A549 (cell line): ENCODE measurements around the gene SH3PXD2B. TPM values are rescaled to one million over a fixed set of nuclear protein-coding genes. Genes with fewer than 3 reads are reported as not detected.

Experiments
- ATAC-seq, 2 experiments: fragments of 200-7000 bp in 1 of 2; fragments of >200 bp in 1 of 2; cut with Nextera tagmentation in 1 of 2; cut with Tn5 transposase in 1 of 2; 3 replicates each; pipeline versions ENCODE4 v1.8.0 to v1.9.1; 2018 to 2020; ENCODE audit warnings: mild to moderate bottlenecking in 1 of 2, moderate library complexity in 1 of 2
- CTCF ChIA-PET: fragments of 300-600 bp; sonication (Branson Sonifier 250); formaldehyde crosslinking; extraction: SDS; loops from one replicate; lab custom pipeline; 2021; ENCODE audit warnings: antibody characterized with exemption, inconsistent platforms; lab: Yijun Ruan, JAX
- POLR2A ChIA-PET: fragments of 350-600 bp; formaldehyde crosslinking; extraction: SDS; loops from one replicate; lab custom pipeline; 2021; ENCODE audit warnings: antibody characterized with exemption, inconsistent platforms; lab: Yijun Ruan, JAX
- DNase-seq, 2 experiments: peaks; one replicate each; pipeline versions ENCODE4 v3.0.0 to v3.0.0-alpha.2; 2011 to 2016; ENCODE audit warnings: low read depth in 1 of 2, low spot score in 1 of 2
- FAIRE-seq: peaks from 2 replicates; lab custom pipeline; 2011; peaks lifted over from hg19 to GRCh38; lab: Jason Lieb, UNC
- H3K27ac ChIP-seq, 2 experiments: fragments of >200 bp; sonication (Bioruptor Twin); formaldehyde crosslinking; 3 replicates each; pipeline ENCODE4 v1.5.1; 2016 to 2017
- H3K4me1 ChIP-seq: fragments of >200 bp; sonication (Bioruptor Twin); formaldehyde crosslinking; 3 replicates; pipeline ENCODE4 v1.6.1; 2016
- H3K4me2 ChIP-seq: fragments of >200 bp; sonication (Bioruptor Twin); formaldehyde crosslinking; 3 replicates; pipeline ENCODE4 v1.6.1; 2016
- H3K4me3 ChIP-seq: fragments of >200 bp; sonication (Bioruptor Twin); formaldehyde crosslinking; 3 replicates; pipeline ENCODE4 v1.5.1; 2016
- H3K9me3 ChIP-seq: fragments of >200 bp; sonication (Bioruptor Twin); formaldehyde crosslinking; 3 replicates; pipeline ENCODE4 v1.6.1; 2016
- CHD4 ChIP-seq: fragments of 200-600 bp; sonication (generic); IDR thresholded peaks from 2 replicates; pipeline ENCODE4 v1.6.1; 2016; ENCODE audit warnings: antibody characterized with exemption, mild to moderate bottlenecking, borderline replicate concordance
- EHF ChIP-seq: fragments of 250-450 bp; sonication (Bioruptor Pico); IDR thresholded peaks from 2 replicates; pipeline ENCODE4 v1.5.0; 2020; ENCODE audit warnings: mild to moderate bottlenecking
- EHMT2 ChIP-seq: fragments of 200-600 bp; sonication (generic); IDR thresholded peaks from 2 replicates; pipeline ENCODE4 v1.6.1; 2016; ENCODE audit warnings: antibody characterized with exemption, low read depth, mild to moderate bottlenecking, moderate library complexity
- GATA3 ChIP-seq: IDR thresholded peaks from 2 replicates; pipeline ENCODE4 v1.6.1; 2012; ENCODE audit warnings: borderline replicate concordance
- HEYL ChIP-seq: fragments of 250-450 bp; sonication (Bioruptor Pico); IDR thresholded peaks from 2 replicates; pipeline ENCODE4 v1.8.0; 2021; ENCODE audit warnings: mild to moderate bottlenecking, moderate library complexity
- HOXA7 ChIP-seq: fragments of 250-450 bp; sonication (Bioruptor Pico); IDR thresholded peaks from 2 replicates; pipeline ENCODE4 v1.5.0; 2020; ENCODE audit warnings: mild to moderate bottlenecking, moderate library complexity
- KDM5A ChIP-seq: fragments of 200-600 bp; sonication (generic); IDR thresholded peaks from 2 replicates; pipeline ENCODE4 v1.6.1; 2016; ENCODE audit warnings: antibody characterized with exemption, mild to moderate bottlenecking
- MAFK ChIP-seq: fragments of 450-650 bp; IDR thresholded peaks from 2 replicates; pipeline ENCODE4 v1.6.1; 2014; ENCODE audit not compliant: partially characterized antibody
- NFE2L2 ChIP-seq: fragments of 150-350 bp; conservative IDR thresholded peaks from 2 replicates; pipeline ENCODE4 v1.6.1; 2014; ENCODE audit warnings: low read length
- NR3C1 ChIP-seq: fragments of >200 bp; sonication (Bioruptor Twin); formaldehyde crosslinking; IDR thresholded peaks from 3 replicates; pipeline ENCODE4 v1.6.1; 2017
- PHF8 ChIP-seq: fragments of 200-600 bp; sonication (generic); IDR thresholded peaks from 2 replicates; pipeline ENCODE4 v1.6.1; 2016; ENCODE audit warnings: low read depth, mild to moderate bottlenecking, antibody characterized with exemption, moderate library complexity, borderline replicate concordance
- POLR2A ChIP-seq: IDR thresholded peaks from 2 replicates; pipeline ENCODE4 v1.6.1; 2012; ENCODE audit warnings: mild to moderate bottlenecking, low read length
- RAD21 ChIP-seq, 2 experiments: fragments of >200 bp in 1 of 2; sonication (Bioruptor Twin) in 1 of 2; formaldehyde crosslinking in 1 of 2; IDR thresholded peaks in 1 of 2; conservative IDR thresholded peaks in 1 of 2; 2 replicates in 1 of 2; 3 replicates in 1 of 2; pipeline ENCODE4 v1.6.1; 2012 to 2018; ENCODE audit warnings: inconsistent platforms in 1 of 2
- RARB ChIP-seq: fragments of 250-450 bp; sonication (Bioruptor Pico); IDR thresholded peaks from 2 replicates; pipeline ENCODE4 v1.8.0; 2021; ENCODE audit warnings: mild to moderate bottlenecking, moderate library complexity
- SREBF2 ChIP-seq: fragments of 450-650 bp; IDR thresholded peaks from 2 replicates; pipeline ENCODE4 v1.6.1; 2014; ENCODE audit warnings: mild to moderate bottlenecking, moderate library complexity
- TP53 ChIP-seq: fragments of 250-450 bp; sonication (Bioruptor Pico); IDR thresholded peaks from 2 replicates; pipeline ENCODE4 v1.5.0; 2021; ENCODE audit warnings: mild to moderate bottlenecking, moderate library complexity
- ZC3H11A ChIP-seq: fragments of 450-650 bp; IDR thresholded peaks from 2 replicates; pipeline ENCODE4 v1.6.1; 2014; ENCODE audit warnings: antibody characterized with exemption, mild to moderate bottlenecking
- ZFP36 ChIP-seq: fragments of 450-650 bp; IDR thresholded peaks from 2 replicates; pipeline ENCODE4 v1.6.1; 2014; ENCODE audit warnings: borderline replicate concordance; ENCODE audit not compliant: partially characterized antibody
- ZNF302 ChIP-seq: fragments of 250-450 bp; sonication (Bioruptor Pico); IDR thresholded peaks from 2 replicates; pipeline ENCODE4 v1.9.0; 2021; ENCODE audit warnings: inconsistent platforms, mild to moderate bottlenecking, moderate library complexity
- WGBS: methylation state at CpG from one replicate; pipeline ENCODE4 v1.1.6; 2017; ENCODE audit errors: missing lambda C conversion rate; 5-methylcytosine and 5-hydroxymethylcytosine counted together
- polyA plus RNA-seq, 4 experiments: library from polyadenylated mRNA; depleted of rRNA in 3 of 4; stranded (reverse); fragments of >200 nt; fragmentation: RNase III in 1 of 4; extraction: RNeasy Plus Mini Kit Qiagen cat#74134 plus additional on column Dnase treatment in 1 of 4; gene quantifications; 2 replicates in 3 of 4; 3 replicates in 1 of 4; pipeline ENCODE4 v1.2.3, GENCODE V29; 2011 to 2017
- TF ChIP-seq, protein P1 (sequence below): fragments of 450-650 bp; IDR thresholded peaks from 2 replicates; pipeline ENCODE4 v1.6.1; 2014; ENCODE audit warnings: antibody characterized with exemption
- TF ChIP-seq, protein P2 (sequence below): fragments of >200 bp; sonication (Bioruptor Twin); formaldehyde crosslinking; IDR thresholded peaks from 3 replicates; pipeline ENCODE4 v1.6.1; 2016
- TF ChIP-seq, protein P3 (sequence below): fragments of 250-450 bp; sonication (Bioruptor Pico); IDR thresholded peaks from 2 replicates; pipeline ENCODE4 v1.5.0; 2021; ENCODE audit warnings: mild to moderate bottlenecking, moderate library complexity, borderline replicate concordance
- TF ChIP-seq, protein P4 (sequence below): IDR thresholded peaks from 2 replicates; pipeline ENCODE4 v1.6.1; 2012
- TF ChIP-seq, protein P5 (sequence below): fragments of 250-450 bp; sonication (Bioruptor Pico); IDR thresholded peaks from 2 replicates; pipeline ENCODE4 v1.5.0; 2020; ENCODE audit warnings: low read depth, mild to moderate bottlenecking, moderate library complexity

SH3PXD2B gene
- polyA plus RNA-seq, 2 of the 4 experiments (the other 2 are of a cell fraction), result 15.1 to 15.5 TPM

DNA sequence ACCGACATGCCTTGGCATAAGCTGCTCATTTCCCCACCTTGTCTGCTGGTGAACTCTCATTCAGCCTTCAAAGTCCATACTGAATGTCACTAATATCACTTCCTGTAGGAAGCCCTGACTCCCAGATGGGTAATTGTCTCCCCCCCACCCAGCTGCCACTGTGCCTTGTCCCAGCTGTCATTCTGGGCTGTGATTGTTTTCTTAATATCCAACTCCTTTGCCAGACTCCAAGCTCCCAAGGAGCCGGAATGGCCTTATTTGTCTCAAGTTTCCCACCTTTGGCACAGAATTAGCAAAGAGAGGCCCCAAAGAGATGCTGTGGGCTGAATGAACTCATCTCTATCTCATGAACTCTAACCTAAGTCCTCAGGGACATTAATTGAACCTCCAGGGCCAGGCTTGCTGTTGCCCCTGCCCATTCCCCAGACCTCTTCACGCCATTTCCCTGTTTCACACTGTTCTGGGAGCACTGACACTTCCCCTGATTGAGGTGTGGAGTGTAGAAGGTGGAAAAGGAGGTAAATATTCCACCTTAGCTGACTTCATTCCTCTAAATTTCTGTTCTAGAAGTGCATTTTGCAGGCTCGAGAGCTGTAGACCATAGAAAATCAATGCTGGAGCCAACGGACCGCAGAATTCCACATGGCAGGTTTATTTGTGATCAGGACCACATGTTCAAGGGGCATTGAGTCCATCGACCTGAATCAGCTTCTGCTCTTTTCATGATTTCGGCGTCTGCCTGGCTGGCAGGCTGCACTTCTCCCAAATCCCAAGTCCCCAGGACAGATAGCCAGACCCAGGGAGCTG is 4.9 kb upstream of the SH3PXD2B start:
- Histone ChIP-seq H3K27ac (no peak overlapping the region), H3K4me2 (no peak overlapping the region), H3K4me3 (no peak overlapping the region), H3K9me3 (peaks cover 12% of the 10 kb centered on the region; the same call in 2 of the 3 replicates), H3K4me1 (peaks cover 7% of the 10 kb centered on the region)
- DNase-seq (no peak), FAIRE-seq (no peak), ATAC-seq (no peak)
- CTCF ChIA-PET, result interaction anchor here (1.1 to 5.7 kb wide), 3 partner anchors 8 to 239 kb away, joined by 4 to 47 read pairs (median 39); no protein-coding TSS in a partner anchor
- TF ChIP-seq GATA3 (no peak), PHF8 (no peak), POLR2A (no peak), TP53 (CRISPR knock-in tag) (no peak), EHMT2 (no peak), HEYL (no peak), ZNF302 (CRISPR knock-in tag) (no peak), NR3C1 (no peak), ZFP36 (no peak), RAD21 (conservative IDR thresholded peaks at IDR 0.05 in 1 of 2, IDR thresholded peaks at IDR 0.05 in 1 of 2) (no peak), ZC3H11A (no peak), SREBF2 (no peak), EHF (CRISPR knock-in tag) (no peak), CHD4 (no peak), RARB (CRISPR knock-in tag) (no peak), HOXA7 (CRISPR knock-in tag) (no peak)
- TF ChIP-seq, protein P1, sequence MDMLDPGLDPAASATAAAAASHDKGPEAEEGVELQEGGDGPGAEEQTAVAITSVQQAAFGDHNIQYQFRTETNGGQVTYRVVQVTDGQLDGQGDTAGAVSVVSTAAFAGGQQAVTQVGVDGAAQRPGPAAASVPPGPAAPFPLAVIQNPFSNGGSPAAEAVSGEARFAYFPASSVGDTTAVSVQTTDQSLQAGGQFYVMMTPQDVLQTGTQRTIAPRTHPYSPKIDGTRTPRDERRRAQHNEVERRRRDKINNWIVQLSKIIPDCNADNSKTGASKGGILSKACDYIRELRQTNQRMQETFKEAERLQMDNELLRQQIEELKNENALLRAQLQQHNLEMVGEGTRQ, result no peak
- TF ChIP-seq, protein P2, sequence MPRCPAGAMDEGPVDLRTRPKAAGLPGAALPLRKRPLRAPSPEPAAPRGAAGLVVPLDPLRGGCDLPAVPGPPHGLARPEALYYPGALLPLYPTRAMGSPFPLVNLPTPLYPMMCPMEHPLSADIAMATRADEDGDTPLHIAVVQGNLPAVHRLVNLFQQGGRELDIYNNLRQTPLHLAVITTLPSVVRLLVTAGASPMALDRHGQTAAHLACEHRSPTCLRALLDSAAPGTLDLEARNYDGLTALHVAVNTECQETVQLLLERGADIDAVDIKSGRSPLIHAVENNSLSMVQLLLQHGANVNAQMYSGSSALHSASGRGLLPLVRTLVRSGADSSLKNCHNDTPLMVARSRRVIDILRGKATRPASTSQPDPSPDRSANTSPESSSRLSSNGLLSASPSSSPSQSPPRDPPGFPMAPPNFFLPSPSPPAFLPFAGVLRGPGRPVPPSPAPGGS, result no peak
- TF ChIP-seq, protein P3, sequence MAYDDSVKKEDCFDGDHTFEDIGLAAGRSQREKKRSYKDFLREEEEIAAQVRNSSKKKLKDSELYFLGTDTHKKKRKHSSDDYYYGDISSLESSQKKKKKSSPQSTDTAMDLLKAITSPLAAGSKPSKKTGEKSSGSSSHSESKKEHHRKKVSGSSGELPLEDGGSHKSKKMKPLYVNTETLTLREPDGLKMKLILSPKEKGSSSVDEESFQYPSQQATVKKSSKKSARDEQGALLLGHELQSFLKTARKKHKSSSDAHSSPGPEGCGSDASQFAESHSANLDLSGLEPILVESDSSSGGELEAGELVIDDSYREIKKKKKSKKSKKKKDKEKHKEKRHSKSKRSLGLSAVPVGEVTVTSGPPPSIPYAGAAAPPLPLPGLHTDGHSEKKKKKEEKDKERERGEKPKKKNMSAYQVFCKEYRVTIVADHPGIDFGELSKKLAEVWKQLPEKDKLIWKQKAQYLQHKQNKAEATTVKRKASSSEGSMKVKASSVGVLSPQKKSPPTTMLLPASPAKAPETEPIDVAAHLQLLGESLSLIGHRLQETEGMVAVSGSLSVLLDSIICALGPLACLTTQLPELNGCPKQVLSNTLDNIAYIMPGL, result no peak
- TF ChIP-seq, protein P4, sequence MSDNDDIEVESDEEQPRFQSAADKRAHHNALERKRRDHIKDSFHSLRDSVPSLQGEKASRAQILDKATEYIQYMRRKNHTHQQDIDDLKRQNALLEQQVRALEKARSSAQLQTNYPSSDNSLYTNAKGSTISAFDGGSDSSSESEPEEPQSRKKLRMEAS, result no peak
- POLR2A ChIA-PET, result no interaction called here
- WGBS, result 75% methylated on average over 9 of the region's 9 CpGs

DNA sequence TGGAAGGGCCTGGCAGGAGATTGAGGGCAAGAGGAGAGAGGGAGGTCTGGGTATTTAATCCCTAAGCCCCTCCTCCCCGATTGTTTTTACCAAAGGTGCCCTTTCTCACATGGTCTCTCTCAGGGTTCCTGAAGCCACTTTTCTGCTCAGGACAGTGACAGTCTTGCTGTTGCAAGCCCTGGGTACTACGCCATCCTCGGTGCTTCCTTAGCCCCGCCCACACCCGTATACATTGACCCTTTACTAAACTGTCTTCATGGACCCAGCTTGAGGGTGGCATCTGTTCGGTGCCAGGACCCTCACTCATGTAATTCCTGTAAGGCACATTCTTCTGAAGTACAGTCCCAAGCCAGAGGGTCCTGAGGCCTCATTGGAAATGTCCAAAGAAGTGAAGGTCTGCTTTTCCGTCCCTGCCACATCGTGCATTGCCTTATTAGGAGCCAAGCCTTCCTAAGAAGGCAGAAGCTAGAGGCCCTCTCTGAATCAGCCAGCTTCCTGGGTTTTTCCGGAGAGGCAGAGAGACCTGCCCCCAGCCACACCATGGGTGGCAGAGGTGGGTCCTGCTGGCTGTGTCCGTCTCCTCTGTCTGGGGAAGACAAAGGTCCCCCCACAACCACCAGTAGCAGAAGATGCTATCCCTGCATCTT is 1.9 kb upstream of the SH3PXD2B start:
- CTCF ChIA-PET, result interaction anchor here (2.1 to 2.3 kb wide), 2 partner anchors 23 to 241 kb away, joined by 6 to 9 read pairs; no protein-coding TSS in a partner anchor
- DNase-seq, result no peak
- 81% methylated on average over 10 of the region's 10 CpGs for WGBS
- Histone ChIP-seq H3K27ac (no peak overlapping the region), H3K9me3 (no peaks in the 10 kb centered on the region), H3K4me1 (peaks cover 25% of the 10 kb centered on the region), H3K4me3 (no peak overlapping the region), H3K4me2 (no peak overlapping the region)
- FAIRE-seq, result no peak
- no peak for TF ChIP-seq MAFK
- no peak for TF ChIP-seq ZNF302 (CRISPR knock-in tag)
- TF ChIP-seq KDM5A, result no peak
- TF ChIP-seq GATA3, result no peak
- no peak for TF ChIP-seq SREBF2
- TF ChIP-seq NFE2L2, result no peak
- TF ChIP-seq, protein P5, sequence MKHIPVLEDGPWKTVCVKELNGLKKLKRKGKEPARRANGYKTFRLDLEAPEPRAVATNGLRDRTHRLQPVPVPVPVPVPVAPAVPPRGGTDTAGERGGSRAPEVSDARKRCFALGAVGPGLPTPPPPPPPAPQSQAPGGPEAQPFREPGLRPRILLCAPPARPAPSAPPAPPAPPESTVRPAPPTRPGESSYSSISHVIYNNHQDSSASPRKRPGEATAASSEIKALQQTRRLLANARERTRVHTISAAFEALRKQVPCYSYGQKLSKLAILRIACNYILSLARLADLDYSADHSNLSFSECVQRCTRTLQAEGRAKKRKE, result no peak
- POLR2A ChIA-PET, result no interaction called here
- ATAC-seq, result no peak
